Ramos (cell line): ENCODE measurements around the gene CDC6.
"Not testable (repeated sequence)": the region's sequence is repeated elsewhere in the genome, so short reads cannot be mapped to it uniquely, and the experiment has no call there.

Experiments
- in situ Hi-C: fragments of 300-500 bp; cut with MboI; formaldehyde crosslinking; loops from one replicate; pipeline ENCODE4 v1.14.3; 2022; ENCODE audit warnings: low sequenced_read_pairs; ENCODE audit not compliant: unreplicated experiment

The CDC6 gene

DNA sequence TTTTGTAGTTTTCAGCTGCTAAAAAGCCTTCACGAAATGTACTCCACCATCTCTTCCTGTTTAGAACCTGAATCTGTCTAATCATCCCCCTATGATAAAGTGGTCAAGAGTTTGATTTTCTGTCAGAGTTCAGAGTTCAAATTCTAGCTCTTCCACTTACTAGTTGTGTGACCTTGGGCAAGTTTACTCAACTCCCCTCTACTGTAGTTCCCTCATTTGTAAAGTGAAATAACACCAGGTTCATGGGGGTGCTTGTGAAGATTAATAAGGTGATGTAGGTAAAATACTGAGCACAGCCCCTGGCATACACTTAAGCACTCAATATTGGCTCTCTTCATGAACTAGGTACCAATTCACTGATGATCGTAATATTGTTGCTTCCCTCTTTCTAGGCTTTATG lies 1.2 kb upstream of the CDC6 start:
- in situ Hi-C loops = no loop called here

DNA sequence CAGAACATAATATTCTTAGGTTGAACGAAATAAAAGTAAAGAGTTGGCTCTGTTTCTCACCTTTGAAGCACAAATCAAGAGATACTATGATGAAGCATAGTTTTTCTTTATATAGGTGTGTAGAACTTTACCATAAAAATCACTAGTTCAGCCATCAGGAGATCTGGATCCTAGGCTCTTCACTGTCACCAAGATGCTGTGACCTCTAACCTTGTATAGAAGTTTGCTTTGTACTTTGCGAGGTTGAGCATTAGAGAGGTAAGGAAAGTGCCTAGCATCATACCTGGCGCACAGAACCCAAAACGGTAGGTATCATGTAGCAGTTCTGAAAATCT lies 553 bp upstream of the CDC6 start:
- in situ Hi-C loops = no loop called here

DNA sequence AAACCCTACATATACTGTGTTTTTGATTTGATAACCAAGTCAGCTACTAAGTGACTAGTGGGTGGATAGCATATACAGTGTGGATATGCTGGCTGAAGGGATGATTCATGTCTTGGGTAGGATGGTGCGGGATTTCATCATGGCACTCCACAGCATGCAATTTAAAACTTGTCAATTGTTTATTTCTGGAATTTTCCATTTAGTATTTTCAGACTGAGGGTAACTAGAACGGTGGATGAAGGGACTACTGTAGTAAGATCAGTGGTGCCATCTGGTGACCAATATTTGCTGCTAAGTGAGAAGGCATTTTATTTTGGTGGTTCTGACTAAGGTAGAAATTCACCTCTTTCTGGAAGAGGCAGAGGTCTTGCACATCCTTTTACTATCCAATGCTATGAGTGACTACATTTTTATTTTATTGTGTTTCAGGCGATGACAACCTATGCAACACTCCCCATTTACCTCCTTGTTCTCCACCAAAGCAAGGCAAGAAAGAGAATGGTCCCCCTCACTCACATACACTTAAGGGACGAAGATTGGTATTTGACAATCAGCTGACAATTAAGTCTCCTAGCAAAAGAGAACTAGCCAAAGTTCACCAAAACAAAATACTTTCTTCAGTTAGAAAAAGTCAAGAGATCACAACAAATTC lies 3.1 kb downstream of the CDC6 start:
- in situ Hi-C loops = no loop called here

DNA sequence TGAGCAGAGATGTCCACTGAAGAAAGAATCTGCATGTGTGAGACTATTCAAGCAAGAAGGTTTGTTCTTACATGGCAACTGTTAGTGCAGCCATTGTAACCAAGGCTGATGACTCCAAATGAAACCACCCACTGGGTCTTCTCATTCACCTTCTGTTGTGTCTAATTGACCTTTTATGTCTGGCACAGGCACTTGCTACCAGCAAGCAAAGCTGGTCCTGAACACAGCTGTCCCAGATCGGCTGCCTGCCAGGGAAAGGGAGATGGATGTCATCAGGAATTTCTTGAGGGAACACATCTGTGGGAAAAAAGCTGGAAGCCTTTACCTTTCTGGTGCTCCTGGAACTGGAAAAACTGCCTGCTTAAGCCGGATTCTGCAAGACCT lies 3.6 kb downstream of the CDC6 start:
- in situ Hi-C loops = no loop called here

DNA sequence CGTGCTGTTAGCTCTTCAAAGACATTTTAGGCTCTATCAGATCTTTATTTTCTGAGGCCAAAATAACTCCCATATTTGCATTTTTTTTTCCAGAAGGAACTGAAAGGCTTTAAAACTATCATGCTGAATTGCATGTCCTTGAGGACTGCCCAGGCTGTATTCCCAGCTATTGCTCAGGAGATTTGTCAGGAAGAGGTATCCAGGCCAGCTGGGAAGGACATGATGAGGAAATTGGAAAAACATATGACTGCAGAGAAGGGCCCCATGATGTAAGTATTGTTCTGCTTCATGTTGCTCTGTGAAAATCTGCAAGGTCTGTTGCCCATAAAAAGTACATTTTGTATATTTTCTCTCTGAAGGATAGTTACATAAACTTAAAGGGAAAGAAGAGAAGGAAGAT lies 5.7 kb downstream of the CDC6 start:
- in situ Hi-C loops = no loop called here

DNA sequence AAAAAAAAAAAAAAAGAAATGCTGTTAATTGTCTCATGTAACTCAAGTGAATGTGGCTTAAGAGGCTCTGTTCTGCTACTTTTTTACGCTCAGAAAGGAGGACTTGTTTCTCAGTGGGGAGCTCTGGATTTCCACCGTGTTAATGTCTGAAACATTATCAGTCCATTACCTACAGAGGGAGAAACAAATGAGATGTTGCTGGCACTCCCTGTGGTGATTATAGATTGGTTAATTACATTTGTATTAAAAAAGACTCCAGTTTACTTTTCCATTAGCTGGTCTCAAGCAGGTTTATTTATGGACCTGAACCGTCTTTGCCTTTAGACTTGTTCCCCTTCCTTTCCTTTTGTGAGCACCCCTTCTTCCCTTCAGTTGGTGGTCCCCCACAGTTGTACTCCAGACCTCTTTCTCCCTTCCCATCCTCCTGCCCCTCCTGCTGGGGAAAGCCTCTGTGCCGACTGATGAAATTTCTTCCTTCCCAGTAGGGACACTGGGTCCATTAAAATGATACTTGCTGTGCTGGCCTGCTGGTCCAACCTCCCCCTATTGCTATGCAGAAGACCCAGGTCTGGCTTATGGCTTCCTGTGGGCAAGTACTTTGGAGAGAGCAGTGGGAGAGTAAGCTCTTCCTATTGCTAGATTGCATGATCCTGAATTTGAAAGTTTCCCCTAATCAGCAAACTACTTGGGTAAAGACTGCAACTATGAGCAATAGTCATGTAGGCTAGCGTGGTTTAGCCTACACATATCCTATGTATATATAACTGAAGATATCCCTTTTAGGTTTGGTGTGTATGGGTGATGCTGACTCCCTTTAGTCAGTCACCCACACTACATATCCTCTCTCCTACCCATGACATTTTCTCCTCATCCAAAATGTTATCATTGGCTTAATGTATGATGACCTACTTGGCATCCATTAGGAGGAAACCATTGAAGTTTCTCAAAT lies 8.1 kb downstream of the CDC6 start:
- in situ Hi-C loops = no loop called here

DNA sequence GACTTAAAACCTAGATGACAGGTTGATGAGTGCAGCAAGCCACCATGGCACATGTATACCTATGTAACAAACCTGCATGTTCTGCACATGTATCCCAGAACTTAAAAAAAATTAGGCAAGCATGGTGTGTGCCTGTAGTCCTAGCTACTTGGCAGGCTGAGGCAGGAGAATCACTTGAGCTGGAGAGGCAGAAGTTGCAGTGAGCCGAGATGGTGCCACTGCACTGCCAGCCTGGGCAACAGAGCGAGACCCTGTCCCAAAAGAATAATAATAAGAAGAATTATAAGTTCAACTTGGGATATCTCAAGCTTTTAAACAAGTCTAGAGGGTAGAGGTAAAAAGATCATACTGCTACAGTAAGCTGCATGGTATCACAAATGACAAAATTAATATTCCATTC lies 9.8 kb downstream of the CDC6 start:
- in situ Hi-C loops = no loop called here

DNA sequence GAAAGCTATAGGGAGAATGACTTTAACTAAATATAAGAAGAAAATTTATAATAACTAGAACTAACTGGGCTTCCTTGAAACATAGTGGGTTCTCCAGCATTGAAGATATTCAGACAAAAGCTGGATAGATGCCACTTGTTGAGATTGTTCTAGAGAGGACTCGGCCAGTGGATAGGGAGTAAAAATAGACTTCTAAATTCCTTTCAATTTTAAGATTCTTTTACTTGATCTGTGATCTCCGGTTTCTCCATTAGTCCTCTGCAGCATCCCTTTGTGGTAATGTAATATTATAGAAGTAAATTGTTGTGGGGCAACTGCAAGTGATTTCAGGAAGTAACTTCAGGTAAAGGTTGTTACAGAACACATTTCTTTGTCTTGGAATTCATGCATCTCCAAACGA lies 11.0 kb downstream of the CDC6 start:
- in situ Hi-C loops = no loop called here

DNA sequence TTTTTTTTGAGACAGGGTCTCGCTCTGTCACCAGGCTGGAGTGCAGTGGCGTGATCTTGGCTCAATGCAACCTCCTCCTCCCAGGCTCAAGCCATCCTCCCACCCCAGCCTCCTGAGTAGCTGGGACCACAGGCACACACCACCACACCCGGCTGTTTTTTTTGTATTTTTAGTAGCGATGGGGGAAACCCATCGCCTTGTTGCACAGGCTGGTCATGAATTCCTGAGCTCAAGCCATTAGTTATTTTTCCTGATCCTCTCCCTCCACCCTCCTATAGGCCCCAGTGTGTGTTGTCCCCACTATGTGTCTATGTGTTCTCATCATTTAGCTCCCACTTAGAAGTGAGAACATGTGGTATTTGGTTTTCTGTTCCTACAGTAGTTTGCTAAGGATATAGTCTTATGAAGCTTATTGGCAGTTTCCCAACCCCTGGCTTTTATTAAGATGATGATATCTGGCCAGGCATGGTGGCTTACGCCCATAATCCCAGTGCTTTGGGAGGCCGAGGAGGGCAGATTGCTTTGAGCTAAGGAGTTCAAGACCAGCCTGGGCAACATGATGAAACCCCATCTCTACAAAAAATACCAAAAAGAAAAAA lies 11.6 kb downstream of the CDC6 start:
- in situ Hi-C loops = not testable (repeated sequence)

DNA sequence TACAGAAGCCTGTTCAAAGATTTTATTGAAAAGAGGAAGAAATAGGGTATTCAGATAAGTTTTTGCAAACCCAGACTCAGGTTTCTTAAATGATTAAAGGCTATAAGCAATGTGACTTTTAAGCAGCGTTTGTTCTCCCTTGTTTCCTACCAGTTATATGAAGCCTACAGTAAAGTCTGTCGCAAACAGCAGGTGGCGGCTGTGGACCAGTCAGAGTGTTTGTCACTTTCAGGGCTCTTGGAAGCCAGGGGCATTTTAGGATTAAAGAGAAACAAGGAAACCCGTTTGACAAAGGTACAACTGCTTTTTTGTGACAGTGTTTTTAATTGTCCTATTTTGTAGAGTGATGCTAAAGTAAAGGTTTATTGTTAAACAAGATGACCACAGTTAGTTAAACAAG lies 13.6 kb downstream of the CDC6 start:
- in situ Hi-C loops = no loop called here

DNA sequence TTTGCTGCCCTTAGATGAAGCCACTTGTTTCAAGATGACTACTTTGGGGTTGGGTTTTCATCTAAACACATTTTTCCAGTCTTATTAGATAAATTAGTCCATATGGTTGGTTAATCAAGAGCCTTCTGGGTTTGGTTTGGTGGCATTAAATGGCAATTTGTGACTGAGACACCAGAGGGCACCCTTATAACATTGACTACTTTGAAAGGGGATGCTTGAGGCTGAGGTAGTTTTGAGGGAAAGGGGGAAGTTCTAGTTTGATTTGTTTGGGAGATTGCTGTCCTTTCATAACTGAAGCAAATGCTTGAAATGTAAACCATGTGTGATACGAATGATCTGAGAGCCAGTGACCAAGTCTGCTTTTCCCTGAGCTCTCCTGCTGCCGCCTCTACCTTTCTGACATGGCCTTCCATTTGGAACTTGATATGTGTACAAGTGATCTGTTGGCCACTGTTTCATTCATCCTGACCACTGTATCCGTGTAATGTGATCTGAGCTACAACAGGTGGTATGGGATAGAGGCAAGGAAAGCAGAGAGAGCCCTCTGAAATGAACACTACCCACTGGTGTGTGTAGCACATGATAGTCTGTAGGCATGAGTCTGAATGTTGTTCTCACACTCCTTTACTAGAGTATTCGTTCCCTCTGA lies 15.5 kb downstream of the CDC6 start:
- in situ Hi-C loops = no loop called here

DNA sequence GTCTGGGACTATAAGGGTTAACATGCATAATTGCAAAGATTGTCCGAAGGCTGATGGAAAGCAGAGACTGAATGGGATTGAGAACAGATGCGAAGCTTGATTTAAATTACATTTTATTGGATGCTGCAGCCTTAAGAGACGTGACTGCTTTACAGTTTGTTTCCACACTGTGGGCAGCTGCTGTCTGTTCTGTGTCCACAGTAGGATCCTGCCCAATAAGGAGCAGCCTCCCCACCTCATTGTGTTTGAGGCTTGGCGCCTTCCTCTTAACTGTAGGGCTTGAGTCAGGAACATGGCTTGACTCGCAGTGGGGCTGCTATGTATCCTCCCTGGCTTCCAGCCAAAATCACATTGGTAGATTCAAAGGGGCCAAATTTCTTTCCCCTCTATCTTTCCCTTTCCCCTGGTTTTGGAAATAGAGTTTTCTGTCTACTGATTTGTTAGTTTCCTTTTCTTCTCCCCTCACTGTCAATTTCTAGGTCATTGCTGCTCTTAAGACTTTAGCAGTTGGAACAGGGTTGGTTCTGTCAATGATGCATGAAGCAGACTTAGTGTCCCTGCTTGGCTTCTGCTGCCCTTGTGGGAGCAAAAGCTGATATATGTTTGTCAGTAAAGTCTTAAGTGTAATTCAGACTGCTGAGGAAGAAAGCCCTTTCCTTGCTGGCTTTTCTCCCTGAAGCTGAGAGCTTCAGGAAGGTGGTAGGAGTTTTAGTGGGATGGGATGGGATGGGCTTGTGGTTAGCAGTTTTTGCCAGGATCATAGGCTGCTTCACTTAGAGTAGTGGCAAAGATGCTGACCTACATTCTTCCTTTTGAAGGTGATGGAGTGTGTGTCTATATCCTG lies 16.3 kb downstream of the CDC6 start:
- in situ Hi-C loops = no loop called here

DNA sequence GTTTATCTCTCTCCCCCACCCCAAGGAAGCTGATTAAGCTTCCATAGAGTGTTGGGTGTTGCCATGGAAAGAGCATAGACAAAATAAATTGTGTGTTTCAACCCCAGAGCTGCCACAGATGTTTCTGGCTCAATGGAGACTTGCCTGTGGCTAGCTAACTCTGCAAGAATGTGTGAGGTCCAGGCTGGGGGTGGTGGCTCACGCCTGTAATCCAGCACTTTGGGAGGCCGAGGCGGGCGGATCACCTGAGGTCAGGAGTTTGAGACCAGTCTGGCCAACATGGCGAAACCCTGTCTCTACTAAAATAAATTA lies 16.8 kb downstream of the CDC6 start:
- in situ Hi-C loops = not testable (repeated sequence)

DNA sequence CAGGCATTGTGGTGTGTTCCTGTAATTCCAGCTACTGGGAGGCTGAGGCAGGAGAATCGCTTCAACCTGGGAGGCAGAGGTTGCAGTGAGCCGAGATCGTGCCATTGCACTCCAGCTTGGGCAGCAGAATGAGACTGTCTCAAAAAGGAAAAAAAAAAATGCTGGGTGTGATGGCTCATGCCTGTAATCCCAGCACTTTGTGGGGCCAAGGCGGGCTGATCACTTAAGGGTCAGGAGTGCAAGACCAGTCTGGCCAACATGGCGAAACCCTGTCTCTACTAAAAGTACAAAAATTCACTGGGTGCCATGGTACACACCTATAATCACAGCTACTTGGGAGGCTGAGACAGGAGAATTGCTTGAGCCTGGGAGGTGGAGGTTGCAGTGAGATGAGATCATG lies 17.2 kb downstream of the CDC6 start:
- in situ Hi-C loops = loop anchor here (5.0 kb wide), 1 partner anchor 47 kb away; no protein-coding TSS in a partner anchor

DNA sequence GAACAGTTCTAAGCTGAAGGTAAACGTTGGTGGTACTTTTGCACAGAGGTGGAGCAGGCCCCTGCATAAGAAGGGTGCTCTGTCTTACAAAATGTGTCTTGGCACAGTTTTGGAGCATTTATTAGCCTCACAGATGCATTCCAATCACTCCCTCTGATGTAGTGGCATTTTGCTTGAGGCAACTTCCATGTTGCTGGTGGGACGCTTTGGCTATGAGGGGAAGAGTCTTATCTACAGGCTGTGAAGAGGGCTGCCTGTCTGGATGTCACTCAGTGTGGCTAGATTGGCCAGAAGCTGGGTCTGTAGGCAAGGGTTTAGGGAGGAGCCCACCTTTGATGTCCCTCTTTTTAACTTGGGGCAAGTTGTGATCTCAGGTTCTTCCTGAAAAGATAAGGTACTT lies 18.7 kb downstream of the CDC6 start:
- in situ Hi-C loops = loop anchor here (5.0 kb wide), 1 partner anchor 46 kb away; no protein-coding TSS in a partner anchor

DNA sequence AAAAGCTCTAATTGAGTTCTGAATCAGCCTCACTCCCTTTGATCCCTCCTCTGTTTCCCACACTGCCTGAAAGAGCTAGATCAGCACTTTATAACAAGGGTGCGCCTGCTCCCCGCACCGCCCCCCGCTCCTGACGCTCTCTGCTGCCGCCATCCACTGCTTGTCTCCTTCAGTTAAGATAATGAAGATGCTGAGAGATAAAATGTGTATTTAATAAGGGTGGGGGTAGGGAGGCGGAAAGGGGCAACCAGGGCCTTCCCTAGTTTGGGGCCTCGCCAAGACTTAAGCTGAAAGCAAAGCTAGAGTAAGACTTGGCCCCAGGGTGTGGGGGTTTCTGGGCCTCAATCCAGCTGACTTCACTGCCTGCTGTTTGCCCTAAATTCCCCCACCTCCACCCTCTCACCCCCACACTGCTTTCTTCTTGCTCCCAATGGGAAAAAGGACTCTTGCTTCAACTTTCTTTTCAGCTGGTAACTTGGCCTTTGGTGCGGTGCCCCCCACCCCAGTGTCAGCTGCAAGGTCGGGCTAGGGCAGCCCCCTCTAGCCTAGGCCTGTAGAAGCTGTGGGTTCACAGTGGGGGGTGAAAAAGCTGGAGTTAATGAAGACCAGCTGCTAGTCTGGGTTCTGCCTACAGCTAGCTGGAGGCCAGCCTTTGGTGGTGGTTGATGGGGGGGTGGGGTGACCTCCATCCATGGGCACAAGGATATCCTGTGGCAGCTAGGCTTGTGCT lies 19.5 kb downstream of the CDC6 start:
- in situ Hi-C loops = loop anchor here (5.0 kb wide), 1 partner anchor 45 kb away; no protein-coding TSS in a partner anchor

DNA sequence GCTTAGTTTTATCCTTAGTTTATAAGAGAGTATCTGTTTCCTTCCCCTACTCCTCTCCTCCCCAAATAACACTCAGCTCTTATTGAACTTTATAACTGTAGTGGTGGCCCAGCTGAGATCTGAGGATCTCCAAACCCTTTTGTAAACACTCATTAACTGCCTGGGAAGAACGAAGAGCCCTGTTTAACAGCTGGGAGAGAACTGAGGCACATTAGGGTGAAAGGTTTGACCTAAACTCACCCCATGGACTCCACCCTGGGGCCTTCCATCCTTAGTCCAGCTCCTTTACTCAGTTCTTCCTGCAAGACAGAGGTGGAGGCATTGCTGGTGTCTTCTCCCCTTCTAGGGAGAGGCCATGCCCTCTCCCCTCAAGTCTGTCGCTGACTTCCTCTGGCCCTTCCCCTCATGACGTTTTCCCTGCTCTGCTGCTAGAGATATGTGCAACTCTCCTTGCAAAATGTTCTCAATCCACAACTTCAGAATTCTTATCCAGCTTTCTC lies 20.1 kb downstream of the CDC6 start:
- in situ Hi-C loops = loop anchor here (5.0 kb wide), 1 partner anchor 45 kb away; no protein-coding TSS in a partner anchor

DNA sequence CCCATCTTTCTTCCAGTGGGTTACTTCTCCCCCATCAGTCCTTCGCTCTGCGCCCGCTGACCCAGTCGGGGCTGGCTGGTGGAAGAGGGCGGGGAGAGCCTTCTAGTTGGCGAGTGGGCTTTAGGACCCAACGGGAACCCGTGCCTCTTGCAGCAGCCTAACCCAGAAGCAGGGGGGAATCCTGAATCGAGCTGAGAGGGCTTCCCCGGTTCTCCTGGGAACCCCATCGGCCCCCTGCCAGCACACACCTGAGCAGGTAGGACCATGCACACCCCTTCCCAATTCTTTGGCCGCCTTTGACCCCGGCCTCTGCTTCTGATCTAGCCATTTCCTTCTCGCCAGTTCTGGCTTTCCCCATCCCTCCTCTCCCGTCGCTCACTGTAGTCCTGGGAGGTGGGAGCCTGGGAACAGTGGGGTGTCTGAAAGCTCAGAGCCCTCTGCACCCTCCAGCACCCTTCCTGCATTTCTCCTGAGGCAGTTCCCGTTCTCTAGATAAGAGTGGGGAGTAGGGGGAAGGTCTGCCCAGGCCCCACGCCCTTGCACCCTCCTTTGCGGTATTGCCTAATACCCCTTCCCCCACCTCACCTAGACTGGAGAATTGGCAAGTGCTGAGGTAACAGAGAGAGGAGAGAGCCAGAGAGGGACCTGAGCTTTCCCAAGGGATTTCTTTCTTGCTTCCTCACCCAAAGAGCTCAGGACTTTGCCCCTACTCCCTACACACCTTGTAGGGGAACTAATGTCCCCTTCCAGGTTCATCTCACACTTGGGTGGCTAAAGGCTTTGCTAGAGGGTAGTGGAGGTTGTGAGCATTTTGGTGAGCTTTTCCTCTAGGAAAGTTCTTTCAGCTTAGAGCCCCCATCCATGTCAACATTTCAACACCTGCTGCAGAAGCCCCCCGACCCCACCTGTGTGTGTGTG lies 21.6 kb downstream of the CDC6 start, which contains the start of gene RARA:
Gene RARA, plus strand, starts transcription at position 150 of the 918 bp plus-strand sequence. CDS start 22,039 bp downstream, outside the sequence.
- in situ Hi-C loops = loop anchor here (5.0 kb wide), 1 partner anchor 43 kb away; no protein-coding TSS in a partner anchor
